Astrocyte (in vitro differentiated cells and primary cell): ENCODE data around the gene KCNMA1. TPM values are rescaled to one million over a fixed set of nuclear protein-coding genes. Genes with fewer than 3 reads are reported as not detected.
"Not testable (repeated sequence)": the region's sequence is repeated elsewhere in the genome, so short reads cannot be mapped to it uniquely, and the experiment has no call there.

ENCODE experiments used
- DNase-seq: peaks from one replicate; pipeline ENCODE4 v3.0.0-alpha.2; 2010; ENCODE audit warnings: low read depth
- FAIRE-seq: peaks from 2 replicates; lab custom pipeline; 2011; peaks lifted over from hg19 to GRCh38; lab: Jason Lieb, UNC
- H2AFZ ChIP-seq: 2 replicates; pipeline ENCODE4 v1.6.0; 2012; ENCODE audit warnings: low read depth, low read length, inconsistent platforms
- H3K27ac ChIP-seq: 2 replicates; pipeline ENCODE4 v1.5.1; 2011; ENCODE audit warnings: low read depth, low read length, inconsistent platforms
- H3K27me3 ChIP-seq: 2 replicates; pipeline ENCODE4 v1.6.0; 2011; ENCODE audit warnings: low read length, inconsistent platforms; ENCODE audit not compliant: insufficient read depth
- H3K36me3 ChIP-seq: 2 replicates; pipeline ENCODE4 v1.5.1; 2011; ENCODE audit warnings: low read length, inconsistent platforms; ENCODE audit not compliant: insufficient read depth
- H3K4me1 ChIP-seq: 2 replicates; pipeline ENCODE4 v1.5.1; 2011; ENCODE audit warnings: low read length, inconsistent platforms; ENCODE audit not compliant: insufficient read depth
- H3K4me2 ChIP-seq: 2 replicates; pipeline ENCODE4 v1.6.0; 2012; ENCODE audit warnings: low read length, inconsistent platforms
- H3K4me3 ChIP-seq: 2 replicates; pipeline ENCODE4 v1.5.1; 2011; ENCODE audit warnings: low read depth, mild to moderate bottlenecking, low read length, inconsistent platforms; ENCODE audit not compliant: insufficient read depth
- H3K79me2 ChIP-seq: 2 replicates; pipeline ENCODE4 v1.6.0; 2012; ENCODE audit warnings: mild to moderate bottlenecking, low read length, inconsistent platforms; ENCODE audit not compliant: insufficient read depth
- H3K9ac ChIP-seq: 2 replicates; pipeline ENCODE4 v1.6.0; 2012; ENCODE audit warnings: mild to moderate bottlenecking, low read length, inconsistent platforms
- H3K9me3 ChIP-seq: 2 replicates; pipeline ENCODE4 v1.5.1; 2012; ENCODE audit warnings: low read depth, mild to moderate bottlenecking, low read length, inconsistent platforms; ENCODE audit not compliant: insufficient read depth
- H4K20me1 ChIP-seq: 2 replicates; pipeline ENCODE4 v1.6.0; 2012; ENCODE audit warnings: low read length, inconsistent platforms; ENCODE audit not compliant: insufficient read depth
- H3K27ac Mint-ChIP-seq: one replicate; pipeline ENCODE4 v1.8.0; 2021; ENCODE audit warnings: mild to moderate bottlenecking, mixed read lengths; ENCODE audit not compliant: unreplicated experiment
- H3K27me3 Mint-ChIP-seq: one replicate; pipeline ENCODE4 v1.8.0; 2021; ENCODE audit warnings: low read depth, mixed read lengths; ENCODE audit not compliant: unreplicated experiment
- H3K36me3 Mint-ChIP-seq: one replicate; pipeline ENCODE4 v1.8.0; 2021; ENCODE audit warnings: low read depth, mixed read lengths; ENCODE audit not compliant: unreplicated experiment
- H3K4me1 Mint-ChIP-seq: one replicate; pipeline ENCODE4 v1.8.0; 2021; ENCODE audit warnings: low read depth, mixed read lengths; ENCODE audit not compliant: unreplicated experiment
- H3K4me3 Mint-ChIP-seq: one replicate; pipeline ENCODE4 v1.8.0; 2021; ENCODE audit warnings: mild to moderate bottlenecking, moderate library complexity, mixed read lengths; ENCODE audit not compliant: unreplicated experiment
- H3K9me3 Mint-ChIP-seq: one replicate; pipeline ENCODE4 v1.8.0; 2021; ENCODE audit warnings: mild to moderate bottlenecking, mixed read lengths; ENCODE audit not compliant: unreplicated experiment
- EZH2 ChIP-seq: IDR thresholded peaks from 2 replicates; pipeline ENCODE4 v1.6.1; 2012; ENCODE audit warnings: mild to moderate bottlenecking, low read length, inconsistent platforms; ENCODE audit not compliant: insufficient read depth
- total RNA-seq: library from RNA; stranded (reverse); gene quantifications from 2 replicates; pipeline ENCODE4 v1.2.1, GENCODE V29; 2021
- TF ChIP-seq, protein P1 (sequence below): IDR thresholded peaks from 2 replicates; pipeline ENCODE4 v1.5.1; 2011; ENCODE audit warnings: low read depth, mild to moderate bottlenecking, inconsistent platforms, low read length, moderate library complexity; ENCODE audit not compliant: insufficient read depth

KCNMA1 gene
- total RNA-seq, 1 donor from 2014 or later, result 45.8 TPM

DNA sequence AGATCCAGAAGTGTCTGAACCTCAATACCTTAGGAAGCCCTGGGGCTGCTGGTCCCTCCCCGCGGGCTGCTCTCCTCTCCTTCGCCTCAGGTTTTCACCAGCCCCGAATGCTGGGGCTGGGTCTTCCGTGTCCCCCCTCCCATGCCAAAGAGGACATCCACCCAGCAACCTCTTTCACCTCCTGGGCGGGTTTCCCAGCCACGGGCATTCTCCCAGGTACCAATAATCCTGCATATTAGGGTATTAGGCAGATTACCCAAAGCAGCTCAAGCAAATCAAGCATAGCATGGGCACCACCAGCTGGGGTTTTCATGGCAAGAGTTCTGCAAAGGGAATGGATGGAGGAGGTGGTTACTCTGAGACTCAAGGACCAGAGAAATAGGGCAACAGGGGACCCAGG is 224.4 kb downstream of the KCNMA1 start:
- peaks cover 6% of the 10 kb centered on the region for H3K36me3 Mint-ChIP-seq
- peaks cover 42% of the 10 kb centered on the region for H3K4me1 Mint-ChIP-seq
- no peak overlapping the region for H3K4me2 ChIP-seq
- no peaks in the 10 kb centered on the region for H4K20me1 ChIP-seq
- no peaks in the 10 kb centered on the region for H3K36me3 ChIP-seq
- no peak overlapping the region for H2AFZ ChIP-seq
- no peak overlapping the region for H3K9ac ChIP-seq
- peaks cover 3% of the 10 kb centered on the region for H3K9me3 Mint-ChIP-seq
- H3K4me1 ChIP-seq, result peaks cover 30% of the 10 kb centered on the region
- H3K27me3 ChIP-seq, result no peaks in the 10 kb centered on the region
- no peak overlapping the region for H3K27ac ChIP-seq
- no peak overlapping the region for H3K4me3 Mint-ChIP-seq
- no peaks in the 10 kb centered on the region for H3K79me2 ChIP-seq
- H3K27ac Mint-ChIP-seq, result peak overlapping the region; percentile 29
- DNase-seq, result no peak
- H3K27me3 Mint-ChIP-seq, result no peaks in the 10 kb centered on the region
- no peaks in the 10 kb centered on the region for H3K9me3 ChIP-seq
- FAIRE-seq, result no peak
- TF ChIP-seq, protein P1, sequence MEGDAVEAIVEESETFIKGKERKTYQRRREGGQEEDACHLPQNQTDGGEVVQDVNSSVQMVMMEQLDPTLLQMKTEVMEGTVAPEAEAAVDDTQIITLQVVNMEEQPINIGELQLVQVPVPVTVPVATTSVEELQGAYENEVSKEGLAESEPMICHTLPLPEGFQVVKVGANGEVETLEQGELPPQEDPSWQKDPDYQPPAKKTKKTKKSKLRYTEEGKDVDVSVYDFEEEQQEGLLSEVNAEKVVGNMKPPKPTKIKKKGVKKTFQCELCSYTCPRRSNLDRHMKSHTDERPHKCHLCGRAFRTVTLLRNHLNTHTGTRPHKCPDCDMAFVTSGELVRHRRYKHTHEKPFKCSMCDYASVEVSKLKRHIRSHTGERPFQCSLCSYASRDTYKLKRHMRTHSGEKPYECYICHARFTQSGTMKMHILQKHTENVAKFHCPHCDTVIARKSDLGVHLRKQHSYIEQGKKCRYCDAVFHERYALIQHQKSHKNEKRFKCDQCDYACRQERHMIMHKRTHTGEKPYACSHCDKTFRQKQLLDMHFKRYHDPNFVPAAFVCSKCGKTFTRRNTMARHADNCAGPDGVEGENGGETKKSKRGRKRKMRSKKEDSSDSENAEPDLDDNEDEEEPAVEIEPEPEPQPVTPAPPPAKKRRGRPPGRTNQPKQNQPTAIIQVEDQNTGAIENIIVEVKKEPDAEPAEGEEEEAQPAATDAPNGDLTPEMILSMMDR, result no peak
- no peak for TF ChIP-seq EZH2
- no peak overlapping the region for H3K4me3 ChIP-seq

DNA sequence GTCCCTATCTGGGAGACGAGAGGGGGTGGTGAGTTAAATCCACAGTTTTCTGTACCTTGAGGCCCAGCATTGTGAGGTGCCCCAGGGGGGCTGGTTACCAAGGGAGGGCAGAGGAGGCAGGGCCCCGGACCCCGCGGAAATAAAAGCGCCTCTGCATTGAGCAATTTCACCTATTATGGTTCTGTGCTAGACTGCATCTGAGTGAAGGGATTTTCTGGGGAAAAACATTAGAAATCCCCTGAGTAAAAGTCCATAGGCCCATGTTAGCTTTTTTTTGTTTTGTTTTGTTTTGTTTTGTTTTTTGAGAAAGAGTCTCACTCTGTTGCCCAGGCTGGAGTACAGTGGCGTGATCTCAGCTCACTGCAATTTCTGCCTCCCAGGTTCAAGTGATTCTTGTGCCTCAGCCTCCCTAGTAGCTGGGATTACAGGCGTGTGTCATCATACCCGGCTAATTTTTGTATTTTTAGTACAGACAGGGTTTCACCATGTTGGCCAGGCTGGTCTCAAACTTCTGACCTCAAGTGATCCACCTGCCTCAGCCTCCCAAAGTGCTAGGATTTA is 225.0 kb downstream of the KCNMA1 start:
- not testable (repeated sequence) for H3K27me3 Mint-ChIP-seq, H3K9me3 Mint-ChIP-seq, FAIRE-seq, H3K36me3 ChIP-seq, H3K4me3 ChIP-seq, H3K9ac ChIP-seq, H3K4me3 Mint-ChIP-seq, H2AFZ ChIP-seq, H4K20me1 ChIP-seq, H3K4me2 ChIP-seq, H3K9me3 ChIP-seq, DNase-seq, H3K27ac ChIP-seq, H3K36me3 Mint-ChIP-seq, H3K27me3 ChIP-seq, H3K79me2 ChIP-seq
- peaks cover 36% of the 10 kb centered on the region for H3K4me1 Mint-ChIP-seq
- peak overlapping the region; percentile 29 for H3K27ac Mint-ChIP-seq
- peaks cover 25% of the 10 kb centered on the region for H3K4me1 ChIP-seq

DNA sequence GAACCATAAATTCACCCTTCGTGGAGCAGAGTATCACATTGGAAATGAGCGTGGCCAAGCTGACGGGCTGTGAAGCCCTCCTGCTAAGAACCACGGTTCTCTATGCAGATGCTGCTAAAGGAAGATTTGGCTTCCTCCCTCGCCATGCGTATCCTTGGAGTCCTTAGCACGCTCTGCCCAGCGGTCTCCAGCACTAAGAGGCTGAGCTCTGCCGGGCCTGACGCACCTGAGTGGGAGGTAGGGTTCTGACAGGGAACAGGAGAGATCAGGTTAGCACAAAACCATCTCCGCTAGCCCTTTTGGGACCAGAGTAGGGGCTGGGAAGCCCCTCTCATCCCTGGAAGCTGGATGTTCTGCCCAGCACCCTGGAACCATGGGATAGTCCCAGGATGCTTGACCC is 225.8 kb downstream of the KCNMA1 start:
- no peaks in the 10 kb centered on the region for H4K20me1 ChIP-seq
- FAIRE-seq (no peak), DNase-seq (no peak)
- H3K9me3 ChIP-seq, result no peaks in the 10 kb centered on the region
- Mint-ChIP-seq H3K27me3 (no peaks in the 10 kb centered on the region), H3K9me3 (peaks cover 3% of the 10 kb centered on the region), H3K36me3 (peaks cover 6% of the 10 kb centered on the region), H3K27ac (no peak overlapping the region), H3K4me1 (peaks cover 35% of the 10 kb centered on the region), H3K4me3 (no peak overlapping the region)
- no peak overlapping the region for H3K4me3 ChIP-seq
- H3K36me3 ChIP-seq, result no peaks in the 10 kb centered on the region
- H3K9ac ChIP-seq, result no peak overlapping the region
- no peak overlapping the region for H3K27ac ChIP-seq
- H3K27me3 ChIP-seq, result no peaks in the 10 kb centered on the region
- peaks cover 17% of the 10 kb centered on the region for H3K4me1 ChIP-seq
- H3K4me2 ChIP-seq, result no peak overlapping the region
- TF ChIP-seq EZH2, result no peak
- TF ChIP-seq, protein P1, result no peak
- H3K79me2 ChIP-seq, result no peaks in the 10 kb centered on the region
- no peak overlapping the region for H2AFZ ChIP-seq
